HepG2 (cell line): ENCODE data around the gene C12orf56. TPM values are rescaled to one million over a fixed set of nuclear protein-coding genes. Genes with fewer than 3 reads are reported as not detected.
A peak's percentile ranks its signal among the peaks of the same experiment; 100 is the strongest.

Experiments used
- FOXK1 ChIP-seq: sonication (generic); formaldehyde crosslinking; IDR thresholded peaks from 2 replicates; pipeline ENCODE4 v1.4.0; 2020; ENCODE audit warnings: low read depth, missing genetic modification reagents, borderline replicate concordance
- HOXA5 ChIP-seq: sonication (generic); formaldehyde crosslinking; IDR thresholded peaks from 2 replicates; pipeline ENCODE4 v1.4.0; 2020; ENCODE audit warnings: missing genetic modification reagents
- KLF16 ChIP-seq, 2 experiments: sonication (generic) in 1 of 2; formaldehyde crosslinking in 1 of 2; IDR thresholded peaks; 2 replicates each; pipeline versions ENCODE4 v1.6.1 to v1.8.0; 2016 to 2023; ENCODE audit warnings: missing genetic modification reagents in 2 of 2, missing compliant biosample characterization in 1 of 2
- NR3C1 ChIP-seq: sonication (generic); formaldehyde crosslinking; IDR thresholded peaks from 2 replicates; pipeline ENCODE4 v1.4.0; 2020; ENCODE audit warnings: missing genetic modification reagents
- PREB ChIP-seq: sonication (generic); formaldehyde crosslinking; IDR thresholded peaks from 2 replicates; pipeline ENCODE4 v1.4.0; 2020; ENCODE audit warnings: missing genetic modification reagents
- RAD21 ChIP-seq: fragments of 450-650 bp; formaldehyde crosslinking; IDR thresholded peaks from 2 replicates; pipeline ENCODE4 v1.5.0; 2020; ENCODE audit warnings: mild to moderate bottlenecking
- RBM39 ChIP-seq: fragments of 200-400 bp; formaldehyde crosslinking; IDR thresholded peaks from one replicate; pipeline ENCODE4 v1.6.1; 2018; ENCODE audit warnings: antibody characterized with exemption, mild to moderate bottlenecking, low read depth, low read length; ENCODE audit not compliant: poor library complexity, severe bottlenecking
- SMARCC2 ChIP-seq: fragments of 450-650 bp; IDR thresholded peaks from 2 replicates; pipeline ENCODE4 v1.6.1; 2017; ENCODE audit warnings: antibody characterized with exemption, mild to moderate bottlenecking
- WIZ ChIP-seq: sonication (generic); formaldehyde crosslinking; IDR thresholded peaks from 2 replicates; pipeline ENCODE4 v1.5.1; 2020; ENCODE audit warnings: mild to moderate bottlenecking, missing genetic modification reagents
- ZBTB26 ChIP-seq: IDR thresholded peaks from 2 replicates; pipeline ENCODE4 v1.6.1; 2016; ENCODE audit warnings: missing compliant biosample characterization, missing genetic modification reagents, borderline replicate concordance
- ZBTB43 ChIP-seq: sonication (generic); formaldehyde crosslinking; conservative IDR thresholded peaks from 2 replicates; pipeline ENCODE4 v1.4.0; 2020; ENCODE audit warnings: missing genetic modification reagents
- ZEB1 ChIP-seq: IDR thresholded peaks from 2 replicates; pipeline ENCODE4 v1.6.1; 2012; ENCODE audit warnings: mild to moderate bottlenecking, low read depth, inconsistent platforms; ENCODE audit not compliant: insufficient replicate concordance
- ZNF142 ChIP-seq: sonication (generic); formaldehyde crosslinking; IDR thresholded peaks from 2 replicates; pipeline ENCODE4 v1.4.0; 2020; ENCODE audit warnings: missing genetic modification reagents
- ZNF230 ChIP-seq: sonication (generic); formaldehyde crosslinking; IDR thresholded peaks from 2 replicates; pipeline ENCODE4 v1.4.0; 2020; ENCODE audit warnings: mild to moderate bottlenecking, missing genetic modification reagents
- ZNF326 ChIP-seq: sonication (generic); formaldehyde crosslinking; IDR thresholded peaks from 2 replicates; pipeline ENCODE4 v1.4.0; 2020; ENCODE audit warnings: missing genetic modification reagents, borderline replicate concordance
- ZNF572 ChIP-seq: sonication (generic); formaldehyde crosslinking; IDR thresholded peaks from 2 replicates; pipeline ENCODE4 v1.5.1; 2020; ENCODE audit warnings: mild to moderate bottlenecking, missing genetic modification reagents
- ZNF576 ChIP-seq: sonication (generic); formaldehyde crosslinking; IDR thresholded peaks from 2 replicates; pipeline ENCODE4 v1.4.0; 2020; ENCODE audit warnings: mild to moderate bottlenecking, missing genetic modification reagents
- ZNF775 ChIP-seq: sonication (generic); formaldehyde crosslinking; IDR thresholded peaks from 2 replicates; pipeline ENCODE4 v1.4.0; 2020; ENCODE audit warnings: missing genetic modification reagents, mild to moderate bottlenecking, moderate library complexity, borderline replicate concordance
- ZSCAN9 ChIP-seq: IDR thresholded peaks from 2 replicates; pipeline ENCODE4 v1.6.1; 2016; ENCODE audit warnings: borderline replicate concordance
- polyA plus RNA-seq, 8 experiments: library from polyadenylated mRNA; depleted of rRNA in 3 of 8; stranded (reverse) in 7 of 8; unstranded in 1 of 8; fragments of >200 nt; fragmentation: Illumina TruSeq in 4 of 8; extraction: Trizol in 4 of 8; gene quantifications; 2 replicates each; pipeline versions ENCODE4 v1.2.1 to v1.2.3, GENCODE V29; 2011 to 2016; ENCODE audit warnings: low read depth in 4 of 8, missing spikeins in 1 of 8, mixed read lengths in 1 of 8; ENCODE audit not compliant: insufficient read depth in 1 of 8
- total RNA-seq, 5 experiments: library from RNA; depleted of rRNA; stranded (reverse); fragments of >200 nt; fragmentation: Illumina TruSeq; extraction: Trizol; gene quantifications; 2 replicates each; pipeline ENCODE4 v1.2.3, GENCODE V29; 2016; ENCODE audit warnings: low read depth in 1 of 5

Gene C12orf56
- total and polyA plus RNA-seq, 2 of the 13 experiments (the other 11 are each of a cell fraction or from before 2014, with no cell fraction given) = 0.07 TPM; not detected in 1

- TF ChIP-seq ZNF230 (CRISPR knock-in tag) (peak; percentile 86; the same call in 1 of the 2 replicates), ZNF775 (CRISPR knock-in tag) (no peak), NR3C1 (CRISPR knock-in tag) (0 out of 2 replicates have a peak, but pooled peaks have one; percentile 46), ZEB1 (peak; percentile 24), ZBTB43 (CRISPR knock-in tag) (0 out of 2 replicates have a peak, but pooled peaks have one; percentile 63), PREB (peak; percentile 28; the same call in 1 of the 2 replicates), ZNF576 (CRISPR knock-in tag) (no peak), ZNF326 (CRISPR knock-in tag) (no peak), ZBTB26 (CRISPR knock-in tag) (no peak; the same call in 1 of the 2 replicates), FOXK1 (0 out of 2 replicates have a peak, but pooled peaks have one; percentile 51), SMARCC2 (no peak), KLF16 (CRISPR knock-in tag; IDR thresholded peaks at IDR 0.05) (peak in 1 of 2 experiments; percentile 88; a peak in 2 of 4 replicates), ZNF142 (peak; percentile 88), RBM39 (no peak), HOXA5 (peak; percentile 39; the same call in 1 of the 2 replicates), WIZ (CRISPR knock-in tag) (no peak), ZSCAN9 (CRISPR knock-in tag) (peak; percentile 55; the same call in 1 of the 2 replicates), ZNF572 (CRISPR knock-in tag) (0 out of 2 replicates have a peak, but pooled peaks have one; percentile 65), RAD21 (peak; percentile 26; the same call in 1 of the 2 replicates)
Measured at GRCh38 chr12:64222009-64222765, 168.4 kb downstream of the C12orf56 start, which contains the start of gene KICS2 (continued).
